ENCODE results near the gene MUC6. TPM values are rescaled to one million over a fixed set of nuclear protein-coding genes. Genes with fewer than 3 reads are reported as not detected.
"Not testable (repeated sequence)": the region's sequence is repeated elsewhere in the genome, so short reads cannot be mapped to it uniquely, and the experiment has no call there.

MUC6 gene
- total and polyA plus RNA-seq, 2 donors (not counting 3 experiments of a cell fraction or from before 2014, with no cell fraction given), result not detected

DNA sequence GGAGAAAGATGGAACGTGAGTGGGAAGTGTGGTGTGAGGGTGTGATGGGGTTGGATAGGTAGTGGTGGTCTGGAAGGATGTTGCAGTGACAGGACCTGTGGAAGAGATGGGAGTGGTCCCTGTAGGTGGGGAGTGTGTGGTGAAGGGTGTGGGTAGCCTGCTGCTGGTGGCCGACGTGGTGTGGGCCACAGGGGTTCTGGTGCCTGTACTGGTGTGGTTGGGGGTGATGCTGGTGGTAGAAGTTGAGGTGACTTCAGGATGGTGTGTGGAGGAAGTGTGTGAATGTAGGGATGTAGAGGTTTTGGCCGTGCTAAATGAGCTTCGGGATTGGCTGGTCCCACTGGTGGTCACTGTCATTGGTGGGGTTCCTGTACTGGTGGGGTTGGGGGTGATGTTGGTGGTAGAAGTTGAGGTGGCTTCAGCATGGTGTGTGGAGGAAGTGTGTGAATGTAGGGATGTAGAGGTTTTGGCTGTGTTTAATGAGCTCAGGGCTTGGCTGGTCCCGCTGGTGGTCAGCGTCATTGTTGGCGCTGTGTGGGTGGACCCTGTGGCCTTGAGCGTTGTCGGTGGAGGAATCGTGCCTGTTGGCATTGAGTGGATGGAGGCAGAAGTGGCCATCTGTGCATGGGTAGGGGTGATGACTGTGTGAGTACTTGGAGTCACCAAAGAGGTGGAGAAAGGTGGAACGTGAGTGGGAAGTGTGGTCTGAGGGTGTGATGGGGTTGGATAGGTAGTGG is 19.1 kb downstream of the MUC6 start:
- H3K4me1 ChIP-seq (ENCODE audit: control insufficient read depth, extremely low read depth, insufficient read depth, low read length), result no peaks in the 10 kb centered on the region
- H2AFZ ChIP-seq (ENCODE audit: low read depth, low read length), result no peak overlapping the region
- intact Hi-C loops (cut with micrococcal nuclease), result no loop called here
- no peak overlapping the region for H3K4me2 ChIP-seq (ENCODE audit: insufficient read depth, low read length)
- no peaks in the 10 kb centered on the region for H3K36me3 ChIP-seq (ENCODE audit: control insufficient read depth in 2 of 2, extremely low read depth in 1 of 2, insufficient read depth in 2 of 2, low read length in 2 of 2)
- dilution Hi-C loops (cut with MboI; ENCODE audit: extremely low pct_ligation_motif_present, low sequenced_read_pairs), result no loop called here
- POLR2A ChIA-PET, result interaction anchor here (0.6 kb wide), 1 partner anchor 82 kb away, joined by 9 read pairs; no protein-coding TSS in a partner anchor
- CTCF ChIA-PET, result no interaction called here
- H3K9ac ChIP-seq (replicated peaks; ENCODE audit: extremely low read depth, insufficient read depth, low read length), result no peak overlapping the region
- no peaks in the 10 kb centered on the region for H4K20me1 ChIP-seq (replicated peaks; ENCODE audit: control insufficient read depth, extremely low read depth, insufficient read depth, low read length)
- no peaks in the 10 kb centered on the region for H3K27me3 ChIP-seq (ENCODE audit: control insufficient read depth in 2 of 2, insufficient read depth in 2 of 2, low read length in 2 of 2)
- H3K9me3 ChIP-seq (replicated peaks; ENCODE audit: control insufficient read depth, insufficient read depth, low read length), result no peaks in the 10 kb centered on the region
- TF ChIP-seq POLR2AphosphoS5 (IDR thresholded peaks at IDR 0.05; ENCODE audit: insufficient read depth, low read depth, low read length), result no peak
- no peak for TF ChIP-seq JUN (IDR thresholded peaks at IDR 0.05; ENCODE audit: borderline replicate concordance, insufficient read depth, insufficient read length, low read depth)
- TF ChIP-seq MYC (IDR thresholded peaks at IDR 0.05; ENCODE audit: low read depth, low read length), result no peak
- H3K4me3 ChIP-seq (replicated peaks in 1 of 3; ENCODE audit: insufficient read depth in 1 of 3, low read depth in 1 of 3, low read length in 3 of 3), result no peak overlapping the region
- DNase-seq (ENCODE audit: low read depth, low spot score) (peak; percentile 20), FAIRE-seq (peak; percentile 83)
- no peaks in the 10 kb centered on the region for H3K9me1 ChIP-seq (replicated peaks; ENCODE audit: control insufficient read depth, extremely low read depth, insufficient read depth, low read length)
- no TSS peak for BruUV-seq (replicated peaks)
- no peak overlapping the region for H3K27ac ChIP-seq (ENCODE audit: insufficient read depth, low read depth, low read length)
- H3K79me2 ChIP-seq (ENCODE audit: control insufficient read depth, insufficient read depth, low read length), result no peaks in the 10 kb centered on the region

- dilution Hi-C loops (cut with MboI; ENCODE audit: extremely low pct_ligation_motif_present, low sequenced_read_pairs), result not testable (repeated sequence)
- DNase-seq (ENCODE audit: low read depth, low spot score), result peak; percentile 13
Measured at GRCh38 chr11:1016610-1017126, 19.9 kb downstream of the MUC6 start.

More at GRCh38 chr11:1016610-1017126, 19.9 kb downstream of the MUC6 start:
- H3K4me3 ChIP-seq (replicated peaks in 1 of 3; ENCODE audit: insufficient read depth in 1 of 3, low read depth in 1 of 3, low read length in 3 of 3); H3K4me1 ChIP-seq (ENCODE audit: control insufficient read depth, extremely low read depth, insufficient read depth, low read length); CTCF ChIA-PET; H3K9me3 ChIP-seq (replicated peaks; ENCODE audit: control insufficient read depth, insufficient read depth, low read length); H3K4me2 ChIP-seq (ENCODE audit: insufficient read depth, low read length); H3K36me3 ChIP-seq (ENCODE audit: control insufficient read depth in 2 of 2, extremely low read depth in 1 of 2, insufficient read depth in 2 of 2, low read length in 2 of 2); POLR2A ChIA-PET; H3K9ac ChIP-seq (replicated peaks; ENCODE audit: extremely low read depth, insufficient read depth, low read length); H4K20me1 ChIP-seq (replicated peaks; ENCODE audit: control insufficient read depth, extremely low read depth, insufficient read depth, low read length); H3K9me1 ChIP-seq (replicated peaks; ENCODE audit: control insufficient read depth, extremely low read depth, insufficient read depth, low read length); H2AFZ ChIP-seq (ENCODE audit: low read depth, low read length); H3K79me2 ChIP-seq (ENCODE audit: control insufficient read depth, insufficient read depth, low read length); BruUV-seq (replicated peaks); H3K27me3 ChIP-seq (ENCODE audit: control insufficient read depth in 2 of 2, insufficient read depth in 2 of 2, low read length in 2 of 2); H3K27ac ChIP-seq (ENCODE audit: insufficient read depth, low read depth, low read length); intact Hi-C loops (cut with micrococcal nuclease): not testable (repeated sequence)
- peak; percentile 92 for FAIRE-seq
